Smooth muscle cell of the coronary artery (primary cell): Measurements from ENCODE around the gene PPP2R5C. TPM values are rescaled to one million over a fixed set of nuclear protein-coding genes. Genes with fewer than 3 reads are reported as not detected.

Experiments
- total RNA-seq: library from RNA; depleted of rRNA; stranded (reverse); fragments of >200 nt; gene quantifications from 2 replicates; pipeline ENCODE4 v1.2.3, GENCODE V29; 2014; ENCODE audit warnings: low replicate concordance

PPP2R5C gene
- total RNA-seq, result 72.2 and 88.2 TPM in 2 replicates

GRCh38 chr14:101761032-101761880 lies at the start of gene PPP2R5C:
PPP2R5C (plus strand) TSS chr14:101761709; CDS start chr14:101761894, 185 bp downstream.

GRCh38 chr14:101964297-101965180 lies 203.0 kb downstream of the PPP2R5C start, which contains the start of gene DYNC1H1:
DYNC1H1 (plus strand) TSS chr14:101964573; CDS start chr14:101964692, 119 bp downstream.

Other genes starting within 250 kb of the PPP2R5C start
- not detected in 2 replicates for gene DIO3, start 200.2 kb upstream of the PPP2R5C start, total RNA-seq
- 409 and 784 TPM in 2 replicates for gene DYNC1H1, start 202.9 kb downstream of the PPP2R5C start, total RNA-seq